SK-N-SH (cell line): Measurements from ENCODE around the gene GFM1. TPM values are rescaled to one million over a fixed set of nuclear protein-coding genes. Genes with fewer than 3 reads are reported as not detected.

Source experiments
- CTCF ChIA-PET: fragments of 300-600, 350-600 bp; formaldehyde crosslinking; extraction: SDS; loops from one replicate; lab custom pipeline; 2021; lab: Yijun Ruan, JAX
- POLR2A ChIA-PET: fragments of 350-600 bp; sonication (Branson Sonifier 250); formaldehyde crosslinking; extraction: SDS; loops from one replicate; lab custom pipeline; 2020; ENCODE audit warnings: antibody characterized with exemption, inconsistent platforms; lab: Yijun Ruan, JAX
- DNase-seq: peaks from one replicate; pipeline ENCODE4 v3.0.0; 2012
- H2AFZ ChIP-seq: fragments of 200-600 bp; sonication (generic); 2 replicates; pipeline ENCODE4 v1.8.1; 2016; ENCODE audit warnings: antibody characterized with exemption, mild to moderate bottlenecking, low read depth
- H3F3A ChIP-seq: fragments of 200-600 bp; sonication (generic); replicated peaks from 2 replicates; pipeline ENCODE3; 2016; ENCODE audit warnings: antibody characterized with exemption, mild to moderate bottlenecking; ENCODE audit not compliant: insufficient read depth
- H3K27ac ChIP-seq, 2 experiments: fragments of 200-500 bp in 1 of 2; fragments of 200-600 bp in 1 of 2; sonication (Bioruptor generic) in 1 of 2; sonication (generic), shearing (Covaris generic) in 1 of 2; 2 replicates each; pipeline versions ENCODE4 v1.5.1 to v1.6.1; 2014 to 2016; ENCODE audit warnings: low read depth in 2 of 2, inconsistent platforms in 1 of 2, low read length in 1 of 2, mild to moderate bottlenecking in 1 of 2, mixed read lengths in 1 of 2
- H3K27me3 ChIP-seq: fragments of 200-600 bp; sonication (generic), shearing (Covaris generic); 2 replicates; pipeline ENCODE4 v1.6.1; 2016; ENCODE audit warnings: mixed run types; ENCODE audit not compliant: insufficient read depth
- H3K36me3 ChIP-seq, 2 experiments: fragments of 200-500 bp in 1 of 2; fragments of 200-600 bp in 1 of 2; sonication (Bioruptor generic) in 1 of 2; sonication (generic) in 1 of 2; replicated peaks in 1 of 2; 2 replicates each; pipeline versions ENCODE3 to v1.5.1; 2014 to 2016; ENCODE audit warnings: low read length in 1 of 2, mild to moderate bottlenecking in 1 of 2; ENCODE audit not compliant: insufficient read depth in 2 of 2, control insufficient read depth in 1 of 2
- H3K4me1 ChIP-seq, 2 experiments: fragments of 200-500 bp in 1 of 2; fragments of 200-600 bp in 1 of 2; sonication (Bioruptor generic) in 1 of 2; sonication (generic), shearing (Covaris generic) in 1 of 2; 2 replicates each; pipeline versions ENCODE4 v1.5.1 to v1.6.1; 2014 to 2016; ENCODE audit warnings: low read depth in 1 of 2, low read length in 1 of 2, mixed run types in 1 of 2; ENCODE audit not compliant: insufficient read depth in 2 of 2, control insufficient read depth in 1 of 2
- H3K4me2 ChIP-seq: fragments of 200-600 bp; sonication (generic), shearing (Covaris generic); 2 replicates; pipeline ENCODE4 v1.6.1; 2017; ENCODE audit warnings: mixed run types
- H3K4me3 ChIP-seq, 2 experiments: fragments of 200-500 bp in 1 of 2; fragments of 200-600 bp in 1 of 2; sonication (Bioruptor generic) in 1 of 2; sonication (generic), shearing (Covaris generic) in 1 of 2; 2 replicates each; pipeline versions ENCODE4 v1.5.1 to v1.8.1; 2014 to 2016; ENCODE audit warnings: low read depth in 2 of 2, inconsistent platforms in 1 of 2, low read length in 1 of 2, mild to moderate bottlenecking in 1 of 2, mixed read lengths in 1 of 2, moderate library complexity in 1 of 2
- H3K79me2 ChIP-seq: fragments of 200-600 bp; sonication (generic); 2 replicates; pipeline ENCODE4 v1.8.1; 2017; ENCODE audit warnings: mild to moderate bottlenecking; ENCODE audit not compliant: insufficient read depth
- H3K9ac ChIP-seq: fragments of 200-600 bp; sonication (generic); 2 replicates; pipeline ENCODE4 v1.6.1; 2017; ENCODE audit warnings: mixed run types
- H3K9me2 ChIP-seq: fragments of 200-600 bp; sonication (generic); 2 replicates; pipeline ENCODE4 v1.6.1; 2017; ENCODE audit warnings: mixed run types
- H3K9me3 ChIP-seq: fragments of 200-600 bp; sonication (generic); 2 replicates; pipeline ENCODE4 v1.6.1; 2017; ENCODE audit warnings: mixed run types, mild to moderate bottlenecking, moderate library complexity
- H4K20me1 ChIP-seq: fragments of 200-600 bp; sonication (generic); 2 replicates; pipeline ENCODE4 v1.6.1; 2017; ENCODE audit warnings: mild to moderate bottlenecking, mixed run types; ENCODE audit not compliant: insufficient read depth
- EZH2phosphoT487 ChIP-seq: fragments of 200-600 bp; sonication (generic); IDR thresholded peaks from 2 replicates; pipeline ENCODE4 v1.6.1; 2017; ENCODE audit warnings: low read depth, mixed run types, mild to moderate bottlenecking, antibody characterized with exemption, moderate library complexity, borderline replicate concordance
- FOSL2 ChIP-seq: IDR thresholded peaks from 2 replicates; pipeline ENCODE4 v1.4.0; 2012; ENCODE audit warnings: low read depth, mild to moderate bottlenecking, moderate library complexity, borderline replicate concordance
- FOXM1 ChIP-seq: IDR thresholded peaks from 2 replicates; pipeline ENCODE4 v1.4.0; 2012; ENCODE audit warnings: low read depth, mild to moderate bottlenecking
- GABPA ChIP-seq: IDR thresholded peaks from 2 replicates; pipeline ENCODE4 v1.4.0; 2012; ENCODE audit warnings: low read depth, mild to moderate bottlenecking
- GATA2 ChIP-seq: sonication (generic); formaldehyde crosslinking; IDR thresholded peaks from 2 replicates; pipeline ENCODE4 v1.5.0; 2020; ENCODE audit warnings: mild to moderate bottlenecking, missing genetic modification reagents
- JUND ChIP-seq: IDR thresholded peaks from 2 replicates; pipeline ENCODE4 v1.4.0; 2012
- NFIC ChIP-seq: IDR thresholded peaks from 2 replicates; pipeline ENCODE4 v1.4.0; 2012; ENCODE audit warnings: borderline replicate concordance
- POLR2AphosphoS5 ChIP-seq: IDR thresholded peaks from 2 replicates; pipeline ENCODE4 v1.6.1; 2012; ENCODE audit warnings: low read depth, low read length
- RAD21 ChIP-seq: IDR thresholded peaks from 2 replicates; pipeline ENCODE4 v1.6.1; 2012; ENCODE audit warnings: mild to moderate bottlenecking, low read length
- TEAD4 ChIP-seq: IDR thresholded peaks from 2 replicates; pipeline ENCODE4 v1.4.0; 2012; ENCODE audit warnings: mild to moderate bottlenecking, borderline replicate concordance; ENCODE audit not compliant: insufficient read depth
- WGBS: methylation state at CpG from one replicate; pipeline ENCODE4 v1.1.6; 2017; ENCODE audit warnings: low lambda C conversion rate; 5-methylcytosine and 5-hydroxymethylcytosine counted together
- polyA plus RNA-seq, 3 experiments: library from polyadenylated mRNA; depleted of rRNA; stranded (reverse); fragments of >200 nt; gene quantifications; 2 replicates each; pipeline ENCODE4 v1.2.3, GENCODE V29; 2012
- TF ChIP-seq, protein P1 (sequence below): IDR thresholded peaks from 2 replicates; pipeline ENCODE4 v1.4.0; 2012; ENCODE audit warnings: low read depth, borderline replicate concordance
- TF ChIP-seq, protein P2 (sequence below): fragments of 150-350 bp; IDR thresholded peaks from 2 replicates; pipeline ENCODE4 v1.6.1; 2017; ENCODE audit warnings: antibody characterized with exemption, low read length, low read depth, borderline replicate concordance

The GFM1 gene
- polyA plus RNA-seq, 1 of the 3 experiments (the other 2 are of a cell fraction): 25.2 TPM

DNA sequence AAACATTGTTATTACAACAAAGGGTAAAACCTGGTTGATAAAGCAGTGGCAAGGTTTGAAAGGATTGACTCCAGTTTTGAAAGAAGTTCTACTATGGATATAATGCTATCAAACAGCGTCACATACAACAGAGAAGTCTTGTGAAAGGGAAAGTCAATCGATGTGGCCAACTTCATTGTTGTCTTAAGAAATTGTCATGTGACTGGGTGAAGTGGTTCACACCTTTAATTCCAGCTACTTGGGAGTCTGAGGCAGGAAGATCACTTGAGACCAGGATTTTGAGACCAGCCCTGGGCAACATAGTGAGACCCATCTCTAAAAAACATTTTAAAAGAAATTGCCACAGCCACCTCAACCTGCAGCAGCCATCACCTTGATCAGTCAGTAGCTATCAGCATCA lies 34.4 kb downstream of the GFM1 start:
- no peaks in the 10 kb centered on the region for H3K27me3 ChIP-seq
- H3K79me2 ChIP-seq: peaks cover 10% of the 10 kb centered on the region; the same call in 1 of the 2 replicates
- H4K20me1 ChIP-seq: no peaks in the 10 kb centered on the region
- no peak for DNase-seq
- H3K36me3 ChIP-seq: peaks cover 26 to 27% of the 10 kb centered on the region in 2 experiments
- POLR2A ChIA-PET: no interaction called here
- H3F3A ChIP-seq: peaks cover 14% of the 10 kb centered on the region
- peaks cover 0 to 12% of the 10 kb centered on the region in 2 experiments; a peak in 1 of 4 replicates for H3K4me1 ChIP-seq
- H2AFZ ChIP-seq: no peak overlapping the region
- TF ChIP-seq RAD21: no peak
- TF ChIP-seq GATA2 (CRISPR knock-in tag): no peak
- TF ChIP-seq NFIC: no peak
- TF ChIP-seq, protein P1, sequence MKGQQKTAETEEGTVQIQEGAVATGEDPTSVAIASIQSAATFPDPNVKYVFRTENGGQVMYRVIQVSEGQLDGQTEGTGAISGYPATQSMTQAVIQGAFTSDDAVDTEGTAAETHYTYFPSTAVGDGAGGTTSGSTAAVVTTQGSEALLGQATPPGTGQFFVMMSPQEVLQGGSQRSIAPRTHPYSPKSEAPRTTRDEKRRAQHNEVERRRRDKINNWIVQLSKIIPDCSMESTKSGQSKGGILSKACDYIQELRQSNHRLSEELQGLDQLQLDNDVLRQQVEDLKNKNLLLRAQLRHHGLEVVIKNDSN: no peak
- no peak for TF ChIP-seq POLR2AphosphoS5
- no peak for TF ChIP-seq TEAD4
- no peak for TF ChIP-seq GABPA
- TF ChIP-seq, protein P2, sequence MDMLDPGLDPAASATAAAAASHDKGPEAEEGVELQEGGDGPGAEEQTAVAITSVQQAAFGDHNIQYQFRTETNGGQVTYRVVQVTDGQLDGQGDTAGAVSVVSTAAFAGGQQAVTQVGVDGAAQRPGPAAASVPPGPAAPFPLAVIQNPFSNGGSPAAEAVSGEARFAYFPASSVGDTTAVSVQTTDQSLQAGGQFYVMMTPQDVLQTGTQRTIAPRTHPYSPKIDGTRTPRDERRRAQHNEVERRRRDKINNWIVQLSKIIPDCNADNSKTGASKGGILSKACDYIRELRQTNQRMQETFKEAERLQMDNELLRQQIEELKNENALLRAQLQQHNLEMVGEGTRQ: no peak
- TF ChIP-seq, all 33 proteins: peak for 0
- 95% methylated on average over 2 of the region's 2 CpGs for WGBS
- CTCF ChIA-PET: interaction anchor here (1.2 to 1.7 kb wide), 3 partner anchors 10 to 20 kb away, joined by 3 to 11 read pairs (median 3); no protein-coding TSS in a partner anchor
- Histone ChIP-seq H3K4me2 (no peak overlapping the region), H3K9ac (no peak overlapping the region), H3K9me3 (no peaks in the 10 kb centered on the region), H3K4me3 (no peak overlapping the region), H3K9me2 (no peaks in the 10 kb centered on the region), H3K27ac (peak overlapping the region in 1 of 2 experiments; percentile 27; a peak in 1 of 4 replicates)

DNA sequence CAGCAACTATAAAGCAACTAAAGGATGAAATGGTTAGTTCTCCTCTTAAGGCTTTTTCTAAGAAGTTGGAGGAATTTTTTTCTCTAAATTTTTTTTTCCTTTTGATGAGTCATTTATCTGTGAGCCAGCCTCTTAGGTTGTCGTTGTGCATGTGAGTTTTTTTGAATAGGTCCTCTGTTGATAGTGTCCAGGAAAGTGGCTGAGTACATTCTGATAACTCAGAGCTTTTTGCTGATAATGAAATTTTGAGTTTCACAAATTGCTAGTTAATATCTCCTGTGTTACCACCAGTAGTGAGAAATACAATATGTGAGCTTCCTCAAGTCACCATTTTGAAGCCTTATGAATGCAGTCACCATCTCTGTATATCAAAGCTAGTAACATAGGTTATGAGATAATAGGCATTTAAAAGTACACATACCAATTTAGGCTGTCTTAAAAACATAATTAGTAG lies 35.2 kb downstream of the GFM1 start:
- H3K27ac ChIP-seq: peak overlapping the region in 1 of 2 experiments; percentile 27; a peak in 2 of 4 replicates
- no peaks in the 10 kb centered on the region for H3K9me3 ChIP-seq
- peaks cover 24 to 30% of the 10 kb centered on the region in 2 experiments for H3K36me3 ChIP-seq
- H3K9ac ChIP-seq: no peak overlapping the region
- DNase-seq: no peak
- 3% methylated on average over 1 of the region's 1 CpG for WGBS
- H3K9me2 ChIP-seq: no peaks in the 10 kb centered on the region
- H4K20me1 ChIP-seq: no peaks in the 10 kb centered on the region
- peak overlapping the region; percentile 12; the same call in 1 of the 2 replicates for H3K4me2 ChIP-seq
- CTCF ChIA-PET: interaction anchor here (1.2 to 1.7 kb wide), 2 partner anchors 20 kb away, joined by 3 to 11 read pairs; no protein-coding TSS in a partner anchor
- peaks cover 0 to 14% of the 10 kb centered on the region in 2 experiments; a peak in 2 of 4 replicates for H3K4me1 ChIP-seq
- TF ChIP-seq JUND (peak; percentile 55; the same call in 1 of the 2 replicates), FOXM1 (no peak), FOSL2 (peak; percentile 66; the same call in 1 of the 2 replicates), EZH2phosphoT487 (no peak), GABPA (no peak)
- peaks cover 10% of the 10 kb centered on the region; the same call in 1 of the 2 replicates for H3K79me2 ChIP-seq
- no peak overlapping the region for H3K4me3 ChIP-seq
- H2AFZ ChIP-seq: no peak overlapping the region
- POLR2A ChIA-PET: no interaction called here
- peaks cover 14% of the 10 kb centered on the region for H3F3A ChIP-seq
- no peaks in the 10 kb centered on the region for H3K27me3 ChIP-seq
